B cell (primary cell): Measurements from ENCODE around the gene SCRN2. TPM values are rescaled to one million over a fixed set of nuclear protein-coding genes. Genes with fewer than 3 reads are reported as not detected.
A peak's percentile ranks its signal among the peaks of the same experiment; 100 is the strongest.

Source experiments
- ATAC-seq: fragments of 200-7000 bp; cut with Tn5 transposase; one replicate; pipeline ENCODE4 v1.10.0; 2021; ENCODE audit warnings: low read depth, mild to moderate bottlenecking, moderate number of reproducible peaks, moderate library complexity
- CTCF ChIA-PET: fragments of 350-600 bp; sonication (Branson Sonifier 250); formaldehyde crosslinking; loops from one replicate; lab custom pipeline; 2021; ENCODE audit warnings: antibody characterized with exemption, inconsistent platforms; lab: Charles Lee
- POLR2A ChIA-PET: fragments of 350-600 bp; sonication (Branson Sonifier 250); formaldehyde crosslinking; loops from one replicate; lab custom pipeline; 2021; ENCODE audit warnings: antibody characterized with exemption; lab: Charles Lee
- DNase-seq: peaks from one replicate; pipeline ENCODE4 v3.0.0; 2013
- H2AFZ ChIP-seq: 2 replicates; pipeline ENCODE4 v1.6.1; 2012; ENCODE audit warnings: mild to moderate bottlenecking, low read depth, low read length; ENCODE audit not compliant: insufficient read depth, poor library complexity, severe bottlenecking
- H3K27ac ChIP-seq, 2 donors: 1 replicate in 1 of 2; 2 replicates in 1 of 2; pipeline ENCODE4 v1.5.1; 2012 to 2013; ENCODE audit warnings: low read length in 2 of 2, mild to moderate bottlenecking in 2 of 2, moderate library complexity in 1 of 2
- H3K27me3 ChIP-seq, 4 experiments: fragments of 200-600 bp in 1 of 4; sonication (generic) in 1 of 4; replicated peaks in 1 of 4; 1 replicate in 2 of 4; 2 replicates in 2 of 4; pipeline versions ENCODE4 v1.6.1 to v1.7.0; 2013 to 2016; ENCODE audit warnings: low read length in 3 of 4, mild to moderate bottlenecking in 2 of 4, mixed read lengths in 1 of 4, moderate library complexity in 1 of 4; ENCODE audit not compliant: insufficient read depth in 4 of 4, control insufficient read depth in 3 of 4; ENCODE audit errors: control extremely low read depth in 1 of 4
- H3K36me3 ChIP-seq, 2 experiments: replicated peaks in 1 of 2; 1 replicate in 1 of 2; 2 replicates in 1 of 2; pipeline versions ENCODE4 v1.6.1 to v1.7.1; 2013; ENCODE audit warnings: low read length in 1 of 2; ENCODE audit not compliant: insufficient read depth in 2 of 2, control insufficient read depth in 1 of 2; ENCODE audit errors: control extremely low read depth in 1 of 2, extremely low read depth in 1 of 2
- H3K4me1 ChIP-seq, 2 donors: fragments of 200-600 bp in 1 of 2; sonication (generic) in 1 of 2; 1 replicate in 1 of 2; 2 replicates in 1 of 2; pipeline versions ENCODE4 v1.5.1 to v1.6.1; 2013 to 2017; ENCODE audit warnings: low read length in 2 of 2; ENCODE audit not compliant: control insufficient read depth in 2 of 2, insufficient read depth in 2 of 2
- H3K4me2 ChIP-seq: replicated peaks from 2 replicates; pipeline ENCODE3; 2012; ENCODE audit warnings: mild to moderate bottlenecking, low read depth, low read length; ENCODE audit not compliant: poor library complexity, severe bottlenecking
- H3K4me3 ChIP-seq, 5 experiments: fragments of 200-600 bp in 1 of 5; sonication (generic) in 1 of 5; 1 replicate in 3 of 5; 2 replicates in 2 of 5; pipeline versions ENCODE4 v1.5.1 to v1.7.0; 2011 to 2016; ENCODE audit warnings: low read length in 4 of 5, mild to moderate bottlenecking in 4 of 5, low read depth in 2 of 5, control low read depth in 1 of 5, moderate library complexity in 1 of 5; ENCODE audit not compliant: insufficient read depth in 1 of 5; ENCODE audit errors: control extremely low read depth in 1 of 5, extremely low read depth in 1 of 5
- H3K79me2 ChIP-seq: fragments of 200-600 bp; sonication (generic); one replicate; pipeline ENCODE4 v1.6.0; 2016; ENCODE audit warnings: low read length; ENCODE audit not compliant: control insufficient read depth, insufficient read depth
- H3K9ac ChIP-seq: fragments of 200-600 bp; sonication (generic); 2 replicates; pipeline ENCODE4 v1.6.1; 2017; ENCODE audit warnings: mild to moderate bottlenecking, low read length, moderate library complexity
- H3K9me3 ChIP-seq, 3 donors: one replicate each; pipeline versions ENCODE4 v1.6.1 to v1.7.1; 2013; ENCODE audit warnings: low read length in 2 of 3; ENCODE audit not compliant: control insufficient read depth in 2 of 3, insufficient read depth in 1 of 3; ENCODE audit errors: control extremely low read depth in 1 of 3
- H4K20me1 ChIP-seq: 2 replicates; pipeline ENCODE4 v1.6.0; 2012; ENCODE audit warnings: mild to moderate bottlenecking, low read length; ENCODE audit not compliant: insufficient read depth, control insufficient read depth, poor library complexity, severe bottlenecking
- H3K27ac Mint-ChIP-seq: one replicate; pipeline ENCODE4 v1.8.0; 2021; ENCODE audit warnings: mixed read lengths
- H3K27me3 Mint-ChIP-seq: one replicate; pipeline ENCODE4 v1.8.0; 2021; ENCODE audit warnings: mixed read lengths
- H3K4me1 Mint-ChIP-seq: one replicate; pipeline ENCODE4 v1.8.0; 2021; ENCODE audit warnings: mixed read lengths
- H3K4me3 Mint-ChIP-seq: one replicate; pipeline ENCODE4 v1.8.0; 2021; ENCODE audit warnings: mixed read lengths
- H3K9me3 Mint-ChIP-seq: one replicate; pipeline ENCODE4 v1.8.0; 2022; ENCODE audit warnings: mixed read lengths; ENCODE audit not compliant: insufficient read depth
- CTCF ChIP-seq: fragments of 200-600 bp; IDR thresholded peaks from one replicate; pipeline ENCODE4 v1.8.0; 2022; ENCODE audit warnings: antibody characterized with exemption, mild to moderate bottlenecking
- EZH2 ChIP-seq: IDR thresholded peaks from 2 replicates; pipeline ENCODE4 v1.6.1; 2012; ENCODE audit warnings: borderline replicate concordance, low read depth, mild to moderate bottlenecking, moderate library complexity, low read length; ENCODE audit not compliant: insufficient read depth, poor library complexity, severe bottlenecking
- WGBS: methylation state at CpG from one replicate; pipeline ENCODE4 v1.1.5; 2013; ENCODE audit warnings: missing lambda C conversion rate; ENCODE audit not compliant: insufficient coverage; 5-methylcytosine and 5-hydroxymethylcytosine counted together
- intact Hi-C: fragments of 100-400 bp; cut with micrococcal nuclease; formaldehyde crosslinking; loops from one replicate; pipeline ENCODE4 v1.10.0; 2022
- polyA plus RNA-seq: library from polyadenylated mRNA; depleted of rRNA; stranded (reverse); fragments of >200 nt; gene quantifications from 2 replicates; pipeline ENCODE4 v1.2.3, GENCODE V29; 2012
- total RNA-seq, 2 donors: library from RNA; stranded (reverse); fragments of 120-200 nt in 1 of 2; gene quantifications; 1 replicate in 1 of 2; 2 replicates in 1 of 2; pipeline versions ENCODE4 v1.2.3 to v1.2.4, GENCODE V29; 2013 to 2022

The SCRN2 gene
- total and polyA plus RNA-seq, 2 donors (not counting 1 experiment from before 2014, with no cell fraction given): 47.8 to 71.9 TPM

GRCh38 chr17:47822785-47823184 lies 18.3 kb downstream of the SCRN2 start:
- POLR2A ChIA-PET: interaction anchor here (2.3 kb wide), 1 partner anchor 9 kb away, joined by 13 read pairs; the partner anchor contains the start of genes LRRC46 and MRPL10
- Histone ChIP-seq H3K9ac (no peak overlapping the region), H3K27me3 (no peaks in the 10 kb centered on the region), H3K4me1 (peaks cover 16 to 23% of the 10 kb centered on the region in 2 donors), H3K27ac (no peak overlapping the region), H3K9me3 (no peaks in the 10 kb centered on the region), H2AFZ (no peak overlapping the region), H3K79me2 (peaks cover 20% of the 10 kb centered on the region), H3K4me3 (no peak overlapping the region), H3K36me3 (peaks cover 1 to 55% of the 10 kb centered on the region in 2 experiments), H3K4me2 (no peak overlapping the region), H4K20me1 (no peaks in the 10 kb centered on the region)
- CTCF ChIA-PET: interaction anchor here (0.9 to 1.4 kb wide), 4 partner anchors 8 to 148 kb away, joined by 3 to 5 read pairs (median 4); partner anchors contain the start of genes CDK5RAP3, LRRC46, MRPL10 and SCRN2
- Mint-ChIP-seq H3K4me1 (peaks cover 27% of the 10 kb centered on the region), H3K27me3 (no peaks in the 10 kb centered on the region), H3K9me3 (no peaks in the 10 kb centered on the region), H3K4me3 (peak overlapping the region; percentile 45), H3K27ac (no peak overlapping the region)
- no peak for ATAC-seq
- WGBS: 94% methylated on average over 4 of the region's 4 CpGs
- DNase-seq: no peak
- intact Hi-C loops: no loop called here
- TF ChIP-seq CTCF (no peak), EZH2 (no peak)
